ENCODE measurements around the gene MIOX.
"Not testable (repeated sequence)": the region's sequence is repeated elsewhere in the genome, so short reads cannot be mapped to it uniquely, and the experiment has no call there.

Gene MIOX

DNA sequence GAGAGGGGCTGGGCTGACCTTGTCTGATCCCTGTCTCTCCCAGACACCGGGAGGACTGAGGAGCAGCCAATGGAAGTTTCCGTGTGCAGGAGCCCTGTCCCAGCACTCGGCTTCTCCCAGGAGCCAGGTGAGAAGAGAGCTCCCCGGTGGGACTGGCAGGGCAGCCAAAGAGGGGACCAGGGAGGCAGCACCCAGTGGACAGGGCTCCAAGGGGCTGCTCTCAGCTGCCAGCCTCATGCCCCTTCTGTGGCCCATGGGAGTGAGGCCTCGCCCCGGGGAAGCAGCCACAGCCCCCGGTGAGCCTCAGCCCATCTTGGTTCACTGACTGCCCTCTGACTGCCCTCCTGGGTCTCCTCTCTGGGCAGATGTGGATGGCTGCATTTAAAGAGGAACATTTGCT is 31.9 kb downstream of the MIOX start:
- no peak for DNase-seq

DNA sequence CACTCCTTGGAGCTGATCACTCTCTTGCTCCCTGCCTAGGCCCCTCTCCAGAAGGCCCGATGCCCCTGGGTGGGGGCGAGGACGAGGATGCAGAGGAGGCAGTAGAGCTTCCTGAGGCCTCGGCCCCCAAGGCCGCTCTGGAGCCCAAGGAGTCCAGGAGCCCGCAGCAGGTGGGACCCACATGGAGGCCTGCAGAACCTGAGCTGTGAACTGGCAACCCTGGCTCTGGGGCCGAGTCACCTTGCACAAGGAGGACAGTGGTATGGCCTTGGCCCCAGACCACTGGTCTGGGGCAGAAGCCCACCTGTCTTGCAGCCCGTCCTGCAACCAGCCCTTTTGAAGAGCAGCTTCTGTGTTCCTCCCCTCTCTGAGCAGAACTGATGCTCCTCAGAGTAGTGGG is 32.5 kb downstream of the MIOX start:
- no peak for DNase-seq

DNA sequence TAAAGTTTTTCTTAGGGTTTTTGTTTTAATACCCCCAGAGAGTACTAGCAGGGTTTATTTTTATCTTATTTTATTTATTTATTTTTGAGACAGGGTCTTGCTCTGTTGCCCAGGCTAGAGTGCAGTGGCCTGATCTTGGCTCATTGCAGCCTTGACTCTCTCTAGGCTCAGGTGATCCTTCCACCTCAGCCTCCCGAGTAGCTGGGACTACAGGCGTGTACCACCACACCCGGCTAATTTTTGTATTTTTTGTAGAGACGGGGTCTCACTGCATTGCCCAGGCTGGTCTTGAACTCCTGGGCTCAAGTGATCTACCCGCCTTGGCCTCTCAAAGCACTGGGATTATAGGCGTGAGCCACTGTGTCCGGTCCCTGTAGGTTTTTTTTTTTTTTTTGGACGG is 33.5 kb downstream of the MIOX start:
- not testable (repeated sequence) for DNase-seq

DNA sequence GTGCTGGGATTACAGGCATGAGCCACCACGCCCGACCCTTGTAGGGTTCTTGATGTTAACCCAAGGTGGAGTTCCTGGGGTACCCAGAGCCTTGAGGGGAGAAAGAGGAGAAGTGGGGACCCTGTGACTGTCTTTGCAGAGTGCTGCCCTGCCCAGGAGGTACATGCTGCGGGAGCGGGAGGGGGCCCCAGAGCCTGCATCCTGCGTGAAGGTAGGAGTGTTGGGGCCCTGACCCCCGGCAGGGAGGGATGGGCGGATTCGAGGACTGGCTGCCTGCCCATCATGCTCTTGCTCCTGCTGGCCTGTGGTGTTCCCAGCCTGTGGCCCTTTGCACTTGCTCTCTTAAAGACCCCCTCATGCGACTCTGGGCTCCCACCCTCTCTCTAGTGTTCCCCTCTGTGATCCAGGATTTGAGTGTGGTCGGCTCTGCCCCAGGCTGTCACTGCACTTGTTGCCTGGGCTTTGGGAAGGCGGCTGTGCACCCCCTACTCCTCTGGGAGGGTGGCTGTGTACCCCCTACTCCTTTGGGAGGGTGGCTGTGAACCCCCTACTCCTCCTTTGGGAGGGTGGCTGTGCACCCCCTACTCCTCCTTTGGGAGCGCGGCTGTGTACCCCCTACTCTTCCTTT is 34.3 kb downstream of the MIOX start:
- DNase-seq = no peak

DNA sequence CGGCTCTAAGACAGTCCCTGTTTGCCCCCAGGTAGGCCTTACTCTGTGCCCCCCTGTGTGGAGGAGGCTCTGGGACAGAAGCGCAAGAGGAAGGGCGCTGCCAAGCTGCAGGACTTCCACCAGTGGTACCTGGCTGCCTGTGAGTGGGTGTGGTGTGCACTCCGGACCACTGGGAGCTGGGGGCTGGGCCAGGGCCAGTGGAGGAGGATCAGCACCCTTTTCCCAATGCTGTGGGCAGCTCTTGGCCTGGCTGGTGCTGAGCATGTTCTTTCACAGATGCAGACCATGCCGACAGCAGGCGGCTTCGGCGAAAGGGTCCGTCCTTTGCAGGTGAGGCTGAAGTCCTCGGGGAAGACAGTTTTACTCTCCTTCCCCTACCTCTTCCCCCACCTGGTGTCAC is 35.1 kb downstream of the MIOX start:
- DNase-seq = no peak

DNA sequence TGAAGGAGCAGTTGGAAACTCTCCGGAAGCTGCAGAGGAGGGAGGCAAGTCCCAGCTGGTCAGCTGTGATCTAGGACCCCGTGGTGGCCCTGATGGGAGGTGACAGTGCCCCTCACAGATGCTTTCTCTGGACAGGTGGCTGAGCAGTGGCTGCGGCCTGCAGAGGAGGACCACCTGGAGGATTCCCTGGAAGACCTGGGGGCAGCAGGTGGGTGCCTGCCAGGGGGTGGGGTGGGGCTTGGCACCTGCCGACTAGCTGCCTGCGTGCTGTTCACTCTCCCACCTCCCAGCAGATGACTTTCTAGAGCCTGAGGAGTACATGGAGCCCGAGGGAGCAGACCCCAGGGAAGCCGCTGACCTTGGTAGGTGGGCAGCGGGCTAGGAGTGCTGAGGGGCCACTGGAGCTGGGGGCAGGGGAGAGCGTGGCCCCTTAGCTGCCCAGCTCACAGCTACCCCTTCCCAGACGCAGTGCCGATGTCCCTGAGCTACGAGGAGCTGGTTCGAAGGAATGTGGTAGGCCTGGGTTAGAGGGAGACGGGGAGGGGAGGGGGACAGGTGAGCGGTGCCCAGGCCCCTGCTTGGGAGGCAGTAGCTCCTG is 35.6 kb downstream of the MIOX start:
- no peak for DNase-seq

DNA sequence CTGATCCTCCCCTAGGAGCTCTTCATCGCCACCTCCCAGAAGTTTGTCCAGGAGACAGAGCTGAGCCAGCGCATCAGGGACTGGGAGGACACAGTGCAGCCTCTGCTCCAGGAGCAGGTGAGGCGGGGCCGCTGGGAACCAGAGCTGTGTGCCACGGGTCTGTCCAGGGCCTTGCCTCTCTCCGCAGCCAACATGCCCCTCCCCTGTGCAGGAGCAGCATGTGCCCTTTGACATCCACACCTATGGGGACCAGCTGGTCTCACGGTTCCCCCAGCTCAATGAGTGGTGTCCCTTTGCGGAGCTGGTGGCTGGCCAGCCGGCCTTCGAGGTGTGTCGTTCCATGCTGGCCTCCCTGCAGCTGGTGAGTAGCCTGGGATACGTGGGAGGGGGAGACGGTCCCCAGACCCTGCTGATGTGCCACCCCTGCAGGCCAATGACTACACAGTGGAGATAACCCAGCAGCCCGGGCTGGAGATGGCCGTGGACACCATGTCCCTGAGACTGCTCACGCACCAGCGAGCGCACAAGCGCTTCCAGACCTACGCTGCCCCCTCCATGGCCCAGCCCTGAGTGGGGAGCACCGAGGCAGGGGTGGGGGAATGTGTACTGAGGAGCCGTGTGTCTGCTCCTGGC is 36.3 kb downstream of the MIOX start:
- no peak for DNase-seq

DNA sequence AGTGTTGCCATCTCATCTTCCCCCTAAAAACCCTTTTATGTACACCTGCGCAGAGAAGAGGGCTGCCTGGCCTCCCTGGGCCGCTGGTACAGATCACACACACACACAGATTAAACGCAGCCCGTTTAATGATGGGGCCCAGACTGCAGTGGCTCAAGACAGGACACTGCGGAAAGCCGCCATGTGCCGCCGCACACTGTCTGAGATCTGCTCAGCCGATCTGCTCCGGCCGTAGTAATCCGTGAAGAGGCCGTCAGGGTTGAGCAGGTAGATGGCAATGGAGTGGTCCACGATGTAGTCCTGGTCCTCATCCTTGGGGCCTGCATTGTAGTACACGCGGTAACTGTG is 36.8 kb downstream of the MIOX start:
- DNase-seq = no peak

DNA sequence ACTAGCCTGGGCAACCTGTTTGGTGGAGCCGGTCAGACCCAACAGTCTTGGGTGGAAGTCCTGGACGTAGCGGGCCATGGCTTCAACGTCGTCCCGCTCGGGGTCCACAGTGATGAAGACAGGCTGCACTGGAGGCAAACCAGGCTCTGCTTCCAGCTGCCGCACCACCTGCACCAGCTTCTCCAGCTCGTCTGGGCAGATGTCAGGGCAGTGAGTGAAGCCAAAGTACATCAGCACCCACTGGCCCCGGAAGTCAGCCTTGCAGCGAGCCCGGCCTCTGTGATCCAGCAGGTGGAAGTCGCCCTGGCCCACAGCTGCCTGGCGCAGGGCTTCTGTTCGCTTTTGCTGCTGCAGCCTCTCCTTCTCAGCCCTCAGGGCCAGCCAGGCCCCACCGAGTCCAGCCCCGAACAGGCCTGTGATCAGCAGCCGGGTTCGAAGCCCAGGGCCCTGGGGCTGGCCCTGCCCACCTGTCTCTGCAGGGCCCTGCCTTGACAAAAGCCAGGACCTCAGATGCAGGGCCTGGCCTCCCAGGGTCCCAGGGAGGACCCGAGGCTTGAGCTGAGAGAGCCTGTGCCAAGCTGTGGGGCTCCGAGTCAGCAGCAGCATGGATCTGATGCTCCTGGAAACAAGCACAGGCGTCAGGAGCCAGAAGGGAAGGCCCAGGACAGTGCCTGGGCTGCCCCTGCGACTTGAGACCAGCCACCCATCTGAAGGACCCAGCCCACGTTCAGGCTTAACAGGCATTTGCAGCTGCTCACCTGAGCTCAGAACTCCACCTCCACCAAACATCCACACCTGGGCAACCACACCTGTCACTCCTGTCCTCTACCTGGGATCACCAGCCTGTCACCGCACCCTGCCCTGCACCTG is 37.4 kb downstream of the MIOX start:
- no peak for DNase-seq

DNA sequence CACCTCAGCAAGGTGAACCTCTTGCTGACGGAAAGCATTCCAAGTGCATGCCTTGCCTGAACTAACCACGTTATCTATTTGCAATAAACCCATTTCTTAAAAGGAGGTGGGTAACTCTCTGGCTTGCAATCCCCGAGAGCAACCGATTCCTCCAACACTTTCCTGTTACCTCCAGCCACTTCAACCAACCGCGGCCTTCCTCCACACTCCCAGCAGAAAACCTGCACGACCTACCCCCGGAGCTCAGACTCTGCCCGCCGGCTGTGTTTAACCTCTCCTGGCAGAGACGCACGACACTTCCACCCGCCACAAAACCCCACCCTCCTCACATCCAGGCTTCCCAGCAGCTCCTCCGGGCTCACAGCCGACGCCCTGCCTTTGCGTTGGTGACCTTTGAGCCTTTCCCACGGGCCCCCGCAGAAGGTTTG is 38.0 kb downstream of the MIOX start:
- DNase-seq = no peak

DNA sequence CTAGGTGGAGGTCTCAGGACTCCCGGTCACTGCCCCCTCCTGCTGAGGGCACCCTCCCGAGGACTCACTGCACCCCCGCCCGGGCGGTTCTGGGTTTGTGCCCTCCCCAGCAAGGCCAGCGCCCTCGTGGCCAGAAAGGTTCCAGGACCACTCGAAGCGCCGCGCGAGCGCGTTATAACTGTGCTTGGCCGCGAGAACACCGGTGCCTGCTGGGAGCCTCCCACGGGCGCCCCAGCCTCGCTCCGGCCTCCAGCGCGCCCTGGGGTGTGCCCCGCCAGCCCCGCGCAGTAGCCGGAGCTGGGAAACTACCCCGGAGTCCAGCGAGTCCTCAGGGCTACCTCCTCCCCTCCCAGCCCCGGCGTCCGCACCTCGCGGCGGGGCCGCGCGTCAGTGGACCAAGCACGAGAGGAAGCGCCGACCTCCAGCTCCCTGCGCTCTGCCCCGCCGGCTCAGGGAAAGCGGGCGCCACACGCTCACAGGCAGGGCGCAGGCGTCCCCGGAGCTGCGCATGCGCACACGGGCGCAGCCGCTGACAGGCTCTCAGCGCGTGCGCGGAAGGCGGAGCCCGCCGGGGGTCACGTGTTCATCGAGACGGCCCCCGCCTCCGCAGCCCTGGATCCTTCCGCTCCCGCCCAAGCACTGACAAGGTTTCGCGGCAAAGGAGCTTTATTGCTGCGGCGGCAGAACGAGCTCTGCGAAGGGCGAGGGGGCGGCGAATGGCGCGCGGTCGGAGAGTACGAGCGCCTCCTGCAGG is 38.6 kb downstream of the MIOX start, which contains the start of gene SCO2:
Gene SCO2 (minus strand): TSS at position 495 of the 754 bp plus-strand sequence. CDS start 1,187 bp downstream, outside the sequence.
- DNase-seq = peak; percentile 97 to 98

DNA sequence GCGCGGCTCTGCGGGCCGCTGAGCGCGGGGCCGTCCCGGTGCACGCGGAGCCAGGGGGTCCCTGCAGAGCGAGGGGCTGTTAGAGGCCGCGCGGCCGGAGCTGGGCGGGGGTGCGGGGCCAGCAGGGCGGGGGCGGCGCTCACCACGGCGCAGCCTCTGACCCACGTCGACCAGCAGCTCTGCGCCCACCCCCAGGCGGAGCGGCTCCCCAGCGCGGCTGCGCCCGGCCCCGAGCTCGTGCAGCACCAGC is 39.1 kb downstream of the MIOX start:
- DNase-seq = no peak

DNA sequence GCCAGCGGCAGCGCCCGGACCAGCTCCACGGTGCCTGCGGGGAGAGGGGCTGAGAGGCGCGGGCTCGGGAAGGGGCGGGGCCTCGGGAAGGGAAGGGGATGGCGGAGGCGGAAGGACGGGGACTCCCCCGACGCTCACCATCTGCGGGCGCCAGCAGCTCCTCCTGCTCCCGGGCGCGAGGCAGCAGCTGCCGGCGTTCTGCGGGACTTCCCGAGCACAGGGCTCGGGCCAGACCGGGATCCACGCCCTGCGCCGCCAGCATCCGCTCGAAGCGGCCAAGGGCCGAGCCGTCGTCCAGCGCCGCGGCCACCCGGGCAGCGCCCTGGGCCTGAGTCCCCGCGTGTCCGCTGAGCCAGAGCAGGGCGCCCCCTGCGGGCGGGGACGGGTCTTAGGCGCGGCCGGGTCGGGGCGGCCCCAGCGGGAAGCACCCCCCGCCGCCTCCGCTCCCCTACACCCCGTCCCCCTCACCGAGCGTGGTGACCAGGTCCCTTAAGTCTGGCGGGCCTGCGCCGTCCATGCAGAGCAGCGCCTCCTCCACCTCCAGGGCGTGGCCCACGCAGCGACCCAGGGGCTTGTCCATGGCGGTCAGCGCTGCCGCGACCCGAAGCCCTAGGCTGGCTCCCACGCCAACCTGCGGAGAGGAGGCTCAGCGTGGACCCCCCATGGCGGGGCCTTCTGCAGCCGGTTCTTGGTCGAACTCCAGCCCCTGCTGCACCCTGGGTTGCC is 39.6 kb downstream of the MIOX start:
- DNase-seq = peak; percentile 90 to 93

DNA sequence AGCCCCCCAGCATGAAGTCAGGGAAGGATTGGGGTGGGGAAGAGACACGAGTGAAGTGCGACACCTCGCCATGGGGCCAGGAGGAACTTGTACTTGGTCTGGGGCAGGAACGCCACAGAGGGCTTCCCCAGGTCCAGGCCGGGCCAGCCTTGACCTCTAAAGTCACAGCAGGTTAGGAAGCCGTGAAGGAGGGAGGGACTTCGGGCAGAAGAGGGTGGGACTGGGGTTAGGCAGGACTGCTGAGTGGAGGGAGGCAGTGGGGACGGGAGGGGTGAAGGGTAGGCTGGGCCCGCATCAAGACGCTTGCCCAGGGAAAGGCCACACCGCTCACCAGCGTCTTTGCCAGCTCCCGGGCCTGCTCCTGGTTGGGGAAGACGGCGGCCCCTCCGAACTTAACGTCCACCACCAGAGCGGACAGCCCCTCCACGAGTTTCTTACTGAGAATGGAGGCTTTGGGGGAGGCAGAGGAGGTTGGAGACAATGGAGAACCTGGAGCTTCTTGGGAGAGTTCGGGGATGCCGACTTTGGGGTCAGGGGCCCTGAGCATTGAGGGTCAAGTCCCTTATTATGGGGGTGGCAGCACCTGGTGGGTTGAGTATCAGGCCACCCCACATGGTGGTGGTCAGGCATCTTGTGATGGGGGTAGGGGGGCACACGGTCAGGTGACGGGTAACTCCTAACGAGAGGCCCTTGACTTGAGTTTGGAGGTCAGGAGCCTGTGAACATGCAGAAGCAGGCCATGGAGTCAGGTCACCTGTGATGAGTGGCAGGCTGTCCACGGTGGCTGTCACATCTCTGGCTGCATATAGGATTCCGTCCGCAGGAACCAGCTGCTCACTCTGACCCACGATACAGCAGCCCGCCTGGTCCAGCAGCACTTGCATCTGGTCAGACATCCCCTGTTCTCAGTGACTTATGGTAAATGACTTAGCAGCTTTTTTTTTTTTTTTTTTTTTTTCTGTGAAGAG is 40.5 kb downstream of the MIOX start:
- DNase-seq = peak; percentile 68 to 78

DNA sequence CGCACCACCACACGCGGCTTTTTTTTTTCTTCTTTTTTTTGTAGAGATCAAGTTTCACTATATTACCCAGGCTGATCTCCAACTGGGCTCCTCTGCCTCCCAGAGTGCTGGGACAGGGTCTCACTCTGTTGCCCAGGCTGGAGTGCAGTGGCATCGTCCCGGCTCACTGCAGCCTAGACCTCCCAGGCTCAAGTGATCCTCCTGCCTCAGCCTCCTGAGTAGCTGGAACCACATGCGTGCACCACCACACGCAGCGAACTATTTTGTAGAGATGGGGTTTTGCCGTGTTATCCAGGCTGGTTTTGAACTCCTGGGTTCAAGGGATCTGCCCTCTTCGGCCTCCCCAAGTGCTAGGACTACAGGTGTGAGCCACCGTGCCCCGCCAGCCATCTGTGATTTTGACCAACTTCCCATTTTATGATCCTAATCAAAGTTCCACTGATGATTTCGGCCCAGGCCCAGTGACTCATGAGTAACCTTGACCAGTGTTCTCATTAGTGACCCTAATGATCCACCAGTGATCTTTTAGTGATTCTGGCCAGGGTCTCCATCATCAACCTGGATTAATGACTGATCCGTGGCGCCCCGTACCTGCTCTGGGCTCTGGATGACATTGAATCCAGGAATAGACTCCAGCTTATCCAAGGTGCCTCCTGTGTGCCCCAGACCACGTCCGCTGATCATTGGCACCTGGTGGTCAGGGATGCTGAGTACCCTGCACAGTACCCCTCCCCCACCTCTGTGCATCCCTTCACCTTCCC is 41.4 kb downstream of the MIOX start:
- DNase-seq = no peak

DNA sequence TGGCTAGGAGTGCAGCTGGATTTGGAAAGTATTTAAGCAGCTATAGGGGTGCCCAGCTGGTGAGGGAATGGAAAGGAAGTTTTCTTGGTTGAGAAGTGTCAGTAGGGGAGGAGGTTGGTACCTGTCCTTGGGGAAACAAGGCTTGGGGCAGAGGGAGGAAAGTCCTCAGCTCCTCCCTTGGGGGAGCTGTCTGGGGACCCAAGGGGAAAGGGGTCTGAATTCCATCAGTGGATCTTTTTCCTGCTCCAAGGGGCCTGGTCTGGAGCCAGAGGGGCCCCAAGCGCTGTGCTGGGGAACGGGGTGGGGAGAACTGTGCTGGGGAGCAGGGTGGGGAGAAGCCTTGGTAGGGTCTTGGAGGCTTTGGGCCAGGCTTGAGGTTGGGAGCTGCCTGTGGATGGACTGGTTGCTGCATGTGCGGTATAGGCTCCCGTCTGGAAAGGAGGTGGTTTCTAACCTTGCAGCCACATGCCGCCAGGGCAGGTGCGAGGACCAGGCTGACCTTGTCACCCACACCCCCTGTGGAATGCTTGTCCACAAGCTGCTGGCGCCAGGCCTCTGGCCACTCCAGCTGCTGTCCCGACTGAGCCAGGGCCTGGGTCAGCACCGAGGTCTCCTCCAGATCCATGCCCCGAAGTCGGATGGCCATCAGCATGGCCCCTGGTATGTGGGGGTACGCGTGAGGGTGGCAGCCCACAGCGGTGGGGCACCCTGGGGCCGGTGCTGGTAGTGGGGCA is 42.2 kb downstream of the MIOX start:
- DNase-seq = no peak

DNA sequence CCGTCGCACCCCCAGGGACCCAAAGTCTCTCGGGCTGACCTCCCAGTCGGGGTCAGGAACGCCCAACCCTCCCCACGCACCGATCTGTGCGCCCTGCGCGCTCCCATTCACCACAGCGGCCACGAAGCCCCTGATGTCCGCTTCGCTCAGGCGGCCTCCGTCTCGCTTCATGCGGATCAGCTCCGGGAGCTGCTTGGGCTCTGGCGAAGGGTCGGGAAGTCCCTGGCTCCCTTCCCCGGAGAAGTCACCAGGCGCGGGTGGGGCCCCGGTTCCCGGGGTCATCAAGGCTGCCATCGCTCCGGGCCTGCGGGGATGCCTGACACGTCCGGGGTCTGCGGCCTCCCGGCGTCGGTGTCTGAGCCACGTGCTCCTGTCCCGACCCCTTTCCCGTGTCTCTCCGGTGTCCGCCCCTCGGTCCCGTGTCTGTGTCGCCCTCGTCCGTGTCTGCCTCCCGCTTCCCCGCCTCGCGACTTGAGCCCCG is 42.8 kb downstream of the MIOX start:
- DNase-seq = no peak

DNA sequence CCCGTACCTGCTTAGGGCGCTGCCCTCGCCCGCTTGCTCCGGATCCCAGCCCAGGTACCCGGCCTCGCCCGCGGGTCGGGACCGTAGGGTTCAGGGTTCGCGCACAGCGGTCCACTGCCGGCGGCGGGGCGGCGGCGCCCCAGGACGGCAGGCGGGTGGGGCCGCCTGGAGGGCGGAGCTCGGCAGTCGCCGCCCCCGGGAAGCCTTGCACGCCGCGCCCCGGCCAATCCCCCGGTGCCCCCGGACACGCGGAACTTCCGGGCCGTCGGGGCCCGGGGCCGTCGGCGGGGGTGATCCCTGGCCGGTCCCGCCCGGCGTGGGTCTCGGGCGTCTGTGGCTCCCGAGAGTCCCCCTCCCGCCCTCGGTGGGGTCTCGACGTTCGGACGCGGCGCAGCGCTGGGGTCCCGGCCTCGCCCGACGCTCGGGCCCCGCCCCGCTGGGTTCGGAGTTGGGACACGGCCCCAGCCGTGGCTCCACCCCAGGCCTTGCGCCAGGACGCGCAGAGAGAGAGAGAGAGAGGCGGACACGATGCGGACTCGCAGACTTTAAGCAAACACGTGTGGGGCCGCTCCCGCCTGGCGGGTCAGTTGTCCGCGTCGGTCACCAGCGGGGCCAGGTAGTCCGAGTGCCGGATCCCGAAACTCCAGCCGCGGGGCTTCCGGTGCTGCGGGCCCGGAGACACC is 43.4 kb downstream of the MIOX start, which contains the start of gene TYMP:
Gene TYMP (minus strand): TSS at position 116 of the 683 bp plus-strand sequence. CDS start 303 bp downstream, outside the sequence.
- peak; percentile 77 to 79 for DNase-seq

DNA sequence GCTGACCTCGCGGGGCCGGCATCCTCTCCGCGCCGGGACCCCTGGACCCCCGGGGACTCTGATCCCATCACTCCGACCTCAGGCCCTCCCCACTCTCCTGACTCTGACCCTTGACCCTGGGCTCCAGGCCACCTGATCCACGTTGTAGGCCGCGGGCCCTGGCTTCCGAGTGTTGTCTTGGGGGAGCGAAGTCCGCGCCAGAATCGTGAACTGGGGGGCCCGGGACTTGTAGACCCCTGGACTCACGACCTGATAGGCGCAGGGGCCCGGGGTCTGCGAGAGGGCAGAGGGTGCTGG is 43.9 kb downstream of the MIOX start:
- DNase-seq = no peak
